ENCODE data around the gene RAI2. TPM values are rescaled to one million over a fixed set of nuclear protein-coding genes. Genes with fewer than 3 reads are reported as not detected.

The RAI2 gene
- total RNA-seq: not detected in 2 replicates

GRCh38 chrX:17860811-17861488 is at the start of gene RAI2:
Gene RAI2, minus strand, starts transcription at chrX:17861298. Its CDS starts 59,288 bp downstream, at chrX:17802010.

Other genes with a start within 250 kb of the RAI2 start
- 5.8 and 8.2 TPM in 2 replicates for gene SCML1, start 123.8 kb downstream of the RAI2 start, total RNA-seq